MM.1S (cell line): ENCODE data around the gene BAIAP2L2.

ENCODE experiments used
- CTCF ChIP-seq: fragments of 300-600 bp; sonication (generic); IDR thresholded peaks from 2 replicates; pipeline ENCODE4 v1.5.1; 2016; ENCODE audit warnings: antibody characterized with exemption, low read length, mixed read lengths
- EZH2 ChIP-seq: fragments of 300-600 bp; sonication (generic); optimal IDR thresholded peaks from 2 replicates; pipeline ENCODE3; 2017; ENCODE audit warnings: low read depth, mild to moderate bottlenecking, antibody characterized with exemption, low read length, mixed read lengths
- EZH2phosphoT487 ChIP-seq: fragments of 300-600 bp; sonication (generic); IDR thresholded peaks from 2 replicates; pipeline ENCODE4 v1.6.1; 2018; ENCODE audit warnings: antibody characterized with exemption, low read length

- TF ChIP-seq CTCF (no peak), EZH2 (no peak), EZH2phosphoT487 (no peak)
Observed at GRCh38 chr22:38040953-38041759, 69.3 kb downstream of the BAIAP2L2 start.
